Measurements from ENCODE around the gene WFDC2.

Gene WFDC2

DNA sequence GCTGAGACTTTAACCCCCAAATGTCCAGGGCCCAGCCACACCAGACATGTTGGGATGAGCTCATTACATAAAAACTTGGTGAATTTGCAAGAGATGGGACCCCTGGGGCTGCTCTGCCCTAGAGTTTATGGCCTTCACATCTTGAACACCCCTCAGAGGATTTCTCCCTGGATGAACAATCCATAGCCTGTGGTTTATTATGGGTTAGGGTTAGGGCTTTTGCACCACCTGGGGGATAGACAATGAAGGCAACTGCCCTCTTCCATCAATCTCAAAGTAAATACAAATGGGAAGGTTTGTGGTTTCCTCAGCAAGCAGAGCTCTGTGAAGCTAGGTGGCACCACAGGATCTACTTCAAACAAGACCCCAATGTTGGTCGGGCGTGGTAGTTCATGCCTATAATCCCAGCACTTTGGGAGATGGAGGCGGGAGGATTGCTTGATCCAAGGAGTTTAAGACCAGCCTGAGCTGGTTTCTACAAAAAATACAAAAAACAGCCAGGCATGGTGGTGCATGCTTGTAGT, 28.5 kb downstream of the WFDC2 start:
- no peak for DNase-seq (ENCODE audit: low spot score)

DNA sequence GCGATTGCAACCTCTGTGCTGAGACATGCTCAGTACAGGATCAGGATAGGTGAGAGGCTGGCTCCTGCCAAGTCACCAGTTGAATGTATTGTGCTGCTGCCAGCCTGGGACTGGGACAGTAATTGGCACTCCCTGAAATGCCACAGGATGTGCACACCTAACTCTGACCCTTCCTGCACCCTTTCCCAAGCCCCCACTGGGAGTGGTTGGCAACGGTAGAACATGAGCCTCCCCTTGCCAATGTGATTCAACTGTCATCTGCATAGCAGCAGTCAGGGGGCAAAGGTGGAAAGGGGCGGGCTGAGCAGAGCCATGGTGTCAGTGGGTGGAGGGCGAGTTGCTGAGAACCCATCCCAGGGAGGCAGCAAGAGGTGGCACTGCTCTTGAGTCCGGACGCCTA, 30.5 kb downstream of the WFDC2 start:
- no peak for DNase-seq (ENCODE audit: low spot score)

GRCh38 chr20:45501600-45501999, 32.0 kb downstream of the WFDC2 start:
- DNase-seq (ENCODE audit: low spot score): no peak

GRCh38 chr20:45502561-45502960, 33.0 kb downstream of the WFDC2 start:
- no peak for DNase-seq (ENCODE audit: low spot score)

DNA sequence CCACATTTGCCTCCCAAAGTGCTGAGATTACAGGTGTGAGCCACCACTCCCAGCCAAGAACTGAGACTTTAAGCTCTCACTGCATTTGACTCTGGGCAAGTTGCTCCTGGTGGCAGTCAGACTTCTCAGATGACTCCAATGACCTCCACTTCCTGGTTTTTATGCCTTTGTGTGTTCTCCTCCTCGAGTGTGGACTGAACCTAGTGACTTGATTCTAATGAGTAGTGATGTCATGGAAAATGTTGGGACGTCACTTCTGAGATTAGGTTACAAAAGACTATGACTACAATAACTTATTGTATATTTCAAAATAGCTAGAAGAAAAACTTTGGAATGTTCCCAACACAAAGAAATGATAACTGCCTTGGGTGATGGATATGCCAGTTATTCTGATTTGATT, 33.9 kb downstream of the WFDC2 start:
- DNase-seq (ENCODE audit: low spot score): no peak

DNA sequence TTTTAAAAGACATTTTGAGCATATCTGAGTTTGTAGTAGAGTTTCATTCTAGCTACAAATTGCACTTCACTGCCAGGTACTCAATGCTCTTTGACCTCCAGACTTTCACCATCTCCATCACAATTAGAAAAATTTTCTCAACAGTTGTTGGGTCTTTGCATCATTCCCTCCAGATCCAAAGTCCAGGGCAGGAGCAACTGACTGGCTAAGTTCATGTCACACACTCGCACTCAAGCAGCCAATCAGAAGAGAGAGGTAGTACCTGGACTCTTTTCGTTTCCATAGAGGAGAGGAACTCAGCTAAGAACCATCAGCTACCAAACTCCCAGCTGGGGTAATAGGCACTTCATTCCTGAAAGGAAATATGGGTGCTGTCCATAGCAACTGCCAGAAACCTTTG, 36.8 kb downstream of the WFDC2 start:
- DNase-seq (ENCODE audit: low spot score): no peak

DNA sequence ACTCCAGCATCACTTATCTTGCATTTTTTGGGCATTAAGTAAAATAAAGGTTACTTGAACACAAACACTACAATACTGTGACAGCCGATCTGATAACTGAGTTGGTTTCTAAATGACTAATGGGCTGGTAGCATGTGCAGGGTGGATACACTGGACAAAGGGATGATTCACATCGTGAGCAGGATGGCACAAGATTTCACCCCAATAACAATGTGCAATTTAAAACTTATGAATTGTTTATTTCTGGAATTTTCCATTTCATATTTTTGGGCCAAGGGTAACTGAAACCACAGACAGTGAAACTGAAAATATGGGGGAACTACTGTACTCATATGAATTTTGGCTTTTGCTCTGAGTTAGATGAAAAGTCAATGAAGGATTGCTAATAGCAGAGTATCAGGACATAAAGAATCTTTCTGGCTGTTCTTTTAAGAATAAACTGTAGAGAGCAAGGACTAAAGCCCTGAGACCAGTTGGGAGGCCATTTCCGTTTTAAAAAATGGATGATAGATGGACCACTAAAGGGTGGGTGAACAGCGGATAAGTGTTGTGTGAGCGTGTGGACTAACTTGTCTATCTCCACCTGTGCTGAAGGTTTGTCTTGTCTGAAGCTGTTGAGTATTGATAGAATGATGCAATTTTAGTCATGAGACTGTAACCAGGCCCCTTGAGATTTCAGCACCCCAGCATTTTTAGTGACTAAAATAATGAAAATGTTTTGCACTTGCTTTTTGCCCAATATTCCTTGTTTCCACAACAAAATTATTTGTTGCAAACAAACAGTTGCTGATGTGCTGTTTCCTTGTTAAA, 37.7 kb downstream of the WFDC2 start:
- no peak for DNase-seq (ENCODE audit: low spot score)

GRCh38 chr20:45508068-45508886, 38.7 kb downstream of the WFDC2 start:
- DNase-seq (ENCODE audit: low spot score): no peak

DNA sequence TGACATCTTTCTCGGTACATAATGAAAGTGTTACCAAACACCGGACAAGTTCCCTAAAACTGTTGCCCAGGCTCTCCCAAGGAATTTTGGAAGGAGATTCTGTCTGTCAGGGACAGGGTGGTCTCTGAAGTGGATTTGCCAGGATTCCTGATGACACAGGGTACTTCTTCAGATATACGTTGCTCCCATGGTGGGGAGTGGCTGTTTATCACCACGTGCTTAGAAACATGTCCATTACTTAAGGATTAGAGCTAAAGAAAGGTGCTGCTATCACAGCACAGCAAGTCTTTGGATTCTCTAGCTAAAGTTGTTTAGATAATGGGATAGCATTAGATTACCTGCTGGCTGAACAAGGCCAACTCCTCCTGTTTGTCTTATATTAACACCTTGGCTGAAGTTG, 39.5 kb downstream of the WFDC2 start:
- DNase-seq (ENCODE audit: low spot score): no peak

GRCh38 chr20:45510242-45510862, 40.8 kb downstream of the WFDC2 start:
- DNase-seq (ENCODE audit: low spot score): no peak

DNA sequence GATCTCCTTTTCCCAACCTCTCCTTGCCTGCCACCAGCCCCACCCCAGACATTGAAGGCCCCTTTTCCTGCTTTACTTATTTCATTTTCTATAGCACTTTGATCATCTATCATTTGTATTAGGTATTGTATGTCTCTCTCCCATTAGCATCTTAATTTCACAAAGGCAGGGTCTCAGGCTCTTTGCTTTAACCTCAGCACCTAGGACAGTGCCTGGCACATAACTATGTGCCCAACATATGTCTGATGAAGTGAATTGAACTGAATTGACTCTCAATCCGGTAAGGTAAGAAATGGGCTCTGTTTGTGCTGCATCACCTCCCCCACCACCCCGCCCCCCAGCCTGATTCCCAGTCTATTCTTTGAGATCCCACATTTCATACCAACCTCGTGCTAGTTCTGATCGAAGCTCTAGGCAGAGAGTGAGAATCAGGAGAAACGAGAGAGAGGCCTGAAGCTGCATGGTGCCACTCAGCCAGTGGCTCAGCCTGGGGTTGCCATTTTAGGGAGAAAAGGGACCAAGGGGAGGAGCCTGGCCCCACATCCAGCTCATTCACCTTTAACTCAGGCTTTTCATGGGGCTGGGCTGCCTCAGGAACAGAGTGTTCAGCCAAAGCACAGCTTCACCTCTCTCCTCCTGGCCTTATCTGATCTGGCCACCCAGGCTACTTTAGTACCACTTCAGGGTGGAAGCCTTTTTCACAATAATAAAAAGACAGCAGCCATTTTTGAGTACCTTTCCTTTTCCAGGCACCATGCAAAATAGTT, 45.8 kb downstream of the WFDC2 start, which contains the start of gene SPINT3:
TSS of gene SPINT3 (minus strand) at position 476 of the 767 bp plus-strand sequence. CDS start at position 462, 14 bp downstream.
- DNase-seq (ENCODE audit: low spot score): no peak

DNA sequence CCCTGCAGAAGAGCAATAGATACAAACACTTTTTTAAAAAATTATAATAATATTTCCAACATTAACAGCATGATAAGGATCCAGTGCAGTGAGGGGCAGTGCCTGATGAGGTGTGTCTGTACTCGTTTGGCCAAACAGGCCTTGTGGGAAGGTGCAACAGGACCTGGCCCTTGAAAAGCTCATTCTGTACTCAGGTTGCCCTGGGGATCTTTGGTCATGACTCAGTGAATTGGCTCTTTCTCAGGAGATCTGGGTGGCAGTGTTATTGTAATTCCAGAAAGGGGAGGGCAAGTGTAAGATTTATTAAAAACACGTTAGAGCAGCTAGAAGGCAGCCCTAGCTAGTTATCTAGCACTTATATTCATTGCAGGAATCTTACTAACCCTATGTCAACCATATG, 48.7 kb downstream of the WFDC2 start:
- no peak for DNase-seq (ENCODE audit: low spot score)

- DNase-seq (ENCODE audit: low spot score): no peak
Measured at GRCh38 chr20:45523821-45524220, 54.3 kb downstream of the WFDC2 start.

GRCh38 chr20:45527294-45527693, 57.7 kb downstream of the WFDC2 start:
- no peak for DNase-seq (ENCODE audit: low spot score)
